Activated T-helper 17 cell treated with anti-CD3 and anti-CD28 coated beads, Interleukin-2, amount 50 U/mL, for 72 hours (primary cell): Measurements from ENCODE around the gene SLC25A41. TPM values are rescaled to one million over a fixed set of nuclear protein-coding genes. Genes with fewer than 3 reads are reported as not detected.
A peak's percentile ranks its signal among the peaks of the same experiment; 100 is the strongest.

Experiments
- ATAC-seq: fragments of 150-1000 bp; cut with Tn5 transposase; replicated peaks from 2 replicates; pipeline ENCODE4 v1.10.0; 2021; ENCODE audit warnings: mild to moderate bottlenecking, moderate library complexity
- H3K27ac Mint-ChIP-seq: one replicate; pipeline ENCODE4 v1.8.0; 2022; ENCODE audit warnings: mixed read lengths
- H3K27me3 Mint-ChIP-seq: one replicate; pipeline ENCODE4 v1.8.0; 2022; ENCODE audit warnings: mixed read lengths
- H3K36me3 Mint-ChIP-seq: one replicate; pipeline ENCODE4 v1.8.0; 2022; ENCODE audit warnings: low read depth, mild to moderate bottlenecking, mixed read lengths
- H3K4me1 Mint-ChIP-seq: one replicate; pipeline ENCODE4 v1.8.0; 2022; ENCODE audit warnings: mixed read lengths
- H3K4me3 Mint-ChIP-seq: one replicate; pipeline ENCODE4 v1.8.0; 2022; ENCODE audit warnings: mild to moderate bottlenecking, mixed read lengths
- H3K9me3 Mint-ChIP-seq: one replicate; pipeline ENCODE4 v1.8.0; 2022; ENCODE audit warnings: mixed read lengths
- total RNA-seq, 2 donors: library from RNA; stranded (reverse); gene quantifications; one replicate each; pipeline ENCODE4 v1.2.3, GENCODE V29; 2022

SLC25A41 gene
- not detected for total RNA-seq

DNA sequence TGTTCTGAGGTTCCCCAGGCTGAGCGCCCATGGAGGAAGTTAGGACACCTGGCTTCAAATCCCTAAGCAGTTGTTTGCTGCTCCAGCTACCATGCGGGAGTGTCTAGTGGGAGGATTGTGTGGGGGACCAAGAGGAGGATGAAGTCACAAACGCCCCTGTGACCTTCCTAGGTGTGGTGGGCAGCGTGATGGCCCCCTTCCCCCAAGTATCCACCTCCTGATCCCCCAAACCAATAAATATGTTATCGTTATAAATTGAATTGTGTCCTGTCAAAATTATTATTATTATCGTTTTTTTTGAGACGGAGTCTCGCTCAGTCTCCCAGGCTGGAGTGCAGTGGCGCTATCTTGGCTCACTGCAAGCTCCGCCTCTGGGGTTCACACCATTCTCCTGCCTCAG, at the start of gene SLC25A41:
TSS of gene SLC25A41 (minus strand) at position 101 of the 400 bp plus-strand sequence. CDS start at position 31, 70 bp downstream.
- no peak for ATAC-seq
- Mint-ChIP-seq H3K27ac (no peak within 1 kb of the TSS), H3K27me3 (peaks cover 4% of the 10 kb centered on the region), H3K36me3 (no peaks in the 10 kb centered on the region), H3K9me3 (no peaks in the 10 kb centered on the region), H3K4me3 (no peak within 1 kb of the TSS), H3K4me1 (no peaks in the 10 kb centered on the region)

DNA sequence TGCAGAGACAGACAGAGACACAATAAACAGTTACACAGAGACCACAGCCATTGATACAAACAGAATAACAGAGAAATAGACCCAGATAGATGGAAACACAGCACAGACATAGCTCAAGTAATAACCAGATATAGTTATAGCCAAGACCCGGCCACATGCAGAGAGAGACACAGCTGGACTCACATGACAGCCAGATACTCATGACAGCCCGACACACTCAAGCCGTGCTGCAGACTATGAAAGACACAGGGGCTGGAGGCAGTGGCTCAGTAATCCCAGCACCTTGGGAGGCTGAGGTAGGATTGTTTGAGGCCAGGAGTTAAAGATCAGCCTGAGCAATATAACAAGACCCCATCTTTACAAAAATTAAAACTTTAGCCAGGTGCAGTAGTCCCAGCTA, 49.7 kb upstream of the SLC25A41 start:
- no peak overlapping the region for H3K27ac Mint-ChIP-seq

DNA sequence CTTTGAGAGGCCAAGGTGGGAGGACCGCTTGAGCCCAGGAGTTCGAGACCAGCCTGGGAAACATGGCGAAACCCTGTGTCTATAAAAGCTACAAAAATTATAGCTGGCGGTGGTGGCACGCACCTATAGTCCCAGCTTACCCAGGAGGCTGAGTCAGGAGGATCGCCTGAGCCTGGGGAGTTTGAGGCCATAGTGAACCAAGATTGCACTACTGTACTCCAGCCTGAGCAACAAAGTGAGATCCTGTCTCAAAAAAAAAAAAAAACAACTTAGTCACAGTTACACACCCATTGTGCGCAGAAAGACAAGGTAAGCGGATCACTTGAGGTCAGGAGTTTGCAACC, 48.8 kb upstream of the SLC25A41 start:
- Mint-ChIP-seq H3K9me3 (no peaks in the 10 kb centered on the region), H3K4me3 (peak overlapping the region; percentile 80), H3K4me1 (peaks cover 17% of the 10 kb centered on the region), H3K27me3 (no peaks in the 10 kb centered on the region), H3K36me3 (peaks cover 4% of the 10 kb centered on the region), H3K27ac (peak overlapping the region; percentile 89)
- ATAC-seq: peak; percentile 20

More for the DNA sequence above, 49.7 kb upstream of the SLC25A41 start:
- Mint-ChIP-seq H3K4me1 (peaks cover 17% of the 10 kb centered on the region), H3K9me3 (no peaks in the 10 kb centered on the region), H3K4me3 (no peak overlapping the region), H3K27me3 (no peaks in the 10 kb centered on the region), H3K36me3 (peaks cover 4% of the 10 kb centered on the region)
- no peak for ATAC-seq

DNA sequence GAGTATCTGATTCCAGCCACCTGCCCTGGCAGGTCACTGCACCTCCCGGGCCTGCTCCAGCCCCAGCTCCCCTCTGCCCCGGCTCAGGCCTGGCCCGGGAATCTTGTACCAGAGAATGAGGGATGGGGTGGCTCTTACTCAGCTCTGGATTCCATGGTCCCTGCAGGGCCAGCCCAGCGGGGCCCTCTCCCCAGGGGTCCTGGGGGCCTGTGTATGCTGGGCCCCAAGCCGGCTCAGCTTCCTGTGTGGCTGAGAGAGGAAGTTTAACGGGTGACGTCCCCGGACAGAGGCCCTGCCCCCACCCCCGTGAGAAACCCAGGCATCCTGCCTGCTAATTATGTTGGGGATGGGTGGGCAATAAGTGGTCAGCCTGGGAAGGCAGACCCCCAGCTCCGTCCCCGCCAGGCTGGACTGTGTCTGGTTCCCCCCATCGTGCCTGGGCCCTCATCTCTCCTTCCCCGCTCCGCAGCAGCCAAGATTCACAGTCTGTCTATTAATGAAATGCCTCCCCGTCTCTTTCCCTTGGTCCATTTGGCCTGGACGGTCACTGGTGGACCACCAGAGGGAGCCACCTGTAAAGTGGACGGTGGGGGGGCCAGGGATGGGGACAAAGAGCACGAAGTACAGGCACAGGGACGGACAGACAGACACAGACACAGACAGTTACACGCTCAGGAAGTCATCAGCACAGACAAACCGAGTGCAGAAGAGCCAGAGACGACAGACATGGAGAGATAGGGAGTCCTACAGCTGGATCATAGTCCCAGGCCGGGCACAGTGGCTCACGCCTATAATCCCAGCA, 48.2 kb upstream of the SLC25A41 start, which contains the start of gene DENND1C:
TSS of gene DENND1C (minus strand) at position 247 of the 802 bp plus-strand sequence. CDS start at position 155, 92 bp downstream.
- Mint-ChIP-seq H3K27me3 (no peaks in the 10 kb centered on the region), H3K4me3 (peak within 1 kb of the TSS; percentile 80), H3K9me3 (no peaks in the 10 kb centered on the region), H3K27ac (peak within 1 kb of the TSS; percentile 89), H3K36me3 (peaks cover 8% of the 10 kb centered on the region), H3K4me1 (peaks cover 17% of the 10 kb centered on the region)
- peak; percentile 90 for ATAC-seq

DNA sequence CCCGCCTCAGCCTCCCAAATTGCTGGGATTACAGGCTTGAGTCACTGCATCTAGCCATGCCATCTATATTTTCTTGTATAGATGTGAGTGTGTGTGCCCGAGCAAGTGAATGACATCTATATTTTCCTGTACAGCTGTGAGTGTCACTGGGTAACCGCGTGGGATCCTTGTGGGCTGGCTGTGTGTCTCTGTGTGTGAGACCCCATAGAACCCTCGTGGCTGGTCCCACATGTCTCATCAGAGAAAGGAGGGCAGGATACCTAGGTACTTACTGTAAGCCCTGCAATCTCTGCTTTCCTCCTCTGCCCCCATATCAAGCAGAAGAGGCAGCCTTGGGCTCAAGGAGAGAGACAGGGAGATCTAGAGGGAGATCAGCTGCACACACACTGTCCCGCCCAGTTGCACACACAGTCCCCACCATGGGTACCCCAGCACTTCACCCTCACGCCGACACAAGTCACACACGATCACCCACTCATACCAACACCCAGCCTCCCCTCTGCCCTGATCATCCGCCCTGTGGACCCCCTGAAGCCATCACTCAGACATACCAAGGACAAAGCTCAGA, 47.4 kb upstream of the SLC25A41 start:
- Mint-ChIP-seq H3K27me3 (no peaks in the 10 kb centered on the region), H3K9me3 (no peaks in the 10 kb centered on the region), H3K36me3 (peaks cover 15% of the 10 kb centered on the region), H3K4me3 (peak overlapping the region; percentile 80), H3K27ac (peak overlapping the region; percentile 89), H3K4me1 (peaks cover 17% of the 10 kb centered on the region)
- peak; percentile 35 for ATAC-seq

DNA sequence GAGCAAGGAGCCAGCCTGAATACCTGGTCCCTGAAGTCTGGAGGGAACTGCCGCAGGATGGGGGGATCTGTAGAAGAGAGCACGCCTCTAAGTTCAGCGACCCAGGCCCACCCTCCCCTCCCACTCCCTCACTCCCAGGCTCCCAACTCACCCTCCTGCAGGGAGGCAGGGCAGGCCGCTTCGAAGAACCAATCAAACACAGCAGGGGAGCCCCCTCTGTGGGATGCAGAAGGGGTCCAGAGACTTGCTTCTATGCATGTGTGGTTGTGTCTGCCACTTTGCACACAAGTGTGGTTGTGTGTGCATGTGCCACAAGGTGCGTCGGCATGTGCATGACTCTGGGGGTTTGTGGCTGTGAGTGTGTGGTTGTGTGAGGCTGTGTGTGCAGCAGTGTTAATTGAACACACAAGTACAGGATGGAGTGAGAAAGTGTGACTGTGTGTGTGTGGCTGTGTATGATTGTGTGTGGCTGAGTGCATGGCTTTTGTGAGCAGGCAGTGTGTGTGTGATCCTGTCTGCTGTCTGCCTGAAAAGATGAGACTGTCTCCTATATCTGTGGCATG, 46.4 kb upstream of the SLC25A41 start:
- Mint-ChIP-seq H3K4me3 (peak overlapping the region; percentile 80), H3K27ac (peak overlapping the region; percentile 89), H3K4me1 (peaks cover 17% of the 10 kb centered on the region), H3K9me3 (no peaks in the 10 kb centered on the region), H3K27me3 (no peaks in the 10 kb centered on the region), H3K36me3 (peaks cover 16% of the 10 kb centered on the region)
- no peak for ATAC-seq

DNA sequence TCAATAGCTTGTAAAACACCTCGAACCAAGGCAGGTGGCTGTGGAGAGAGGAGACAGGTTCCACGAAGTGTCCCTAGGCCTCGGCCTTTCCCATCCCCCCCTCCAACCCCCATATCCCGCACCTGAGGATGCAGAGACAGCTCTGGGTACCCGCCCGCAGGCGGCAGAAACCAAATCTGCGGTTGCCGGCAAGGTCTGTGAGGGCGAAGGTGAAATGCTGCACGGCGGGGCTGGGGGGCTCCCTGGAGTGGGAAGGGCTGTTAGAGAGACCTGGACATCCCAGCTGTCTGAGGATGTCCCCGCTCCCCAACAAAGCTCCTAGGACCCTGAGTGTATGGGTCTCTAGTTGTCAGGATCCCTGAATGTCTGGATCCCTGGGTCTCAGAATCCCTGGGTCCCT, 45.3 kb upstream of the SLC25A41 start:
- Mint-ChIP-seq H3K27ac (no peak overlapping the region), H3K4me3 (no peak overlapping the region), H3K27me3 (no peaks in the 10 kb centered on the region), H3K4me1 (peaks cover 17% of the 10 kb centered on the region), H3K9me3 (no peaks in the 10 kb centered on the region), H3K36me3 (peaks cover 23% of the 10 kb centered on the region)
- no peak for ATAC-seq

DNA sequence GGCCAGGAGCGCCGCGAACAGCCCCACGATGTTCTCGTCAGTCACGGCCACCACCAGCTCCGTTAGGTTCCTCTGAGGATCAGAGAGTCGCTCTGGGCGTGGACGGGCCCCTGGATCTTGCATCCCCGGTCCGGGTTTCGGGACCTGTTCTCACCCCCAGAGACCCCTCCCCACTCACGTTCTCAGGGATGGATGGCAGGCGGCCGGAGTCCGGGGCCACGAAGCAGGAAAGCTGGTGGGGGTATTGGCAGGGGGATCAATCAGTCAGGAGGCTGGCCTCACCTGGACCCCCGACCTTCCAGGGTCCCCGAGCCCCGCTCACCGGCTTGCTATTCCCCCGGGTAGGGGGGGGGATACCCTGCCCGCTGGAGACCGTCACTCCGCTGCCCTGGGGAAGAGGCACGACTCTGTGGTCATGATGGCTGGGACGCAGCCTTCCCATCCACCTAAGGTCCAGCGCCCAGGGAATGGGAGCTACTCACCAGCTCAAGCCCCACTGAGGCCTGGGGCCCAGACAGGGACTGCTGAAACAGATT, 43.4 kb upstream of the SLC25A41 start:
- no peaks in the 10 kb centered on the region for H3K27me3 Mint-ChIP-seq
- H3K4me3 Mint-ChIP-seq: no peak overlapping the region
- peaks cover 39% of the 10 kb centered on the region for H3K36me3 Mint-ChIP-seq
- no peak for ATAC-seq
- peaks cover 13% of the 10 kb centered on the region for H3K4me1 Mint-ChIP-seq
- no peaks in the 10 kb centered on the region for H3K9me3 Mint-ChIP-seq
- H3K27ac Mint-ChIP-seq: no peak overlapping the region

DNA sequence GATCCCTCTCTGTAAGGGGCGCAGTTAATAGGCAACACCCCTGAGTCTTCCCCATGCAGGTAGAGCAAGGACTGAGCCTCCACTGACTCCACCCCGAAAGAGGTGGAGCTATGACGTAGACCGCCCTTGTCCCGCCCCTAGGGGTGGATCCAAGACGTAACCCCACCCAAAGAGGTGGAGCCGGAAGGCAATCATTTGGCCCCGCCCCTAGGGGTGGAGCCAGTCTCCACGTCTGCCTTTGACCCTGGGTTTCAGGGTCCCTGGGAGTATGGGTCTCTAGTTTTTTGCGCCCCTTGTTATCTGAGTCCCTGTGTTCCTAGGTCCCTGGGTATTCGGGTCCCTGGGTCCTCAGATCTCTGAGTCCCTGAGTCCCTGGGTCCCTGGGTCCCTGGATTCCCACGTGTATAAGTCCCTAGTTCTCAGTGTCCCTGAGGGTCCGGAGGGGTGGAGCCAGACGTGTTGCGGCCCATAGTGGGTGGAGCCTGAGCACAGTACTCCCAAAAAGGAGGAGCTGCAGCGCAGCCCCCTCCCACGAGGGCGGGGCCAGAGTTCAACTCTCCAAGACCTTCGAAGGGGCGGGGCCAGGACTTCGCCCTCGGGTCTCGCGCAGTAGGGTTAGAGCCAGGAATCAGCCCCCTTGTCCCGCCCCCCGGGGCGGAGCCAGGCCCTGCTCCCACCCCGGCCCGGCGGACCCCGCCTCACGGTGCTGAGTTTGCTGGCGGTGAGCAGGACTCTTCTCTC, 42.8 kb upstream of the SLC25A41 start:
- H3K36me3 Mint-ChIP-seq: peaks cover 39% of the 10 kb centered on the region
- no peaks in the 10 kb centered on the region for H3K9me3 Mint-ChIP-seq
- H3K27ac Mint-ChIP-seq: no peak overlapping the region
- H3K27me3 Mint-ChIP-seq: no peaks in the 10 kb centered on the region
- no peak overlapping the region for H3K4me3 Mint-ChIP-seq
- peaks cover 10% of the 10 kb centered on the region for H3K4me1 Mint-ChIP-seq
- peak; percentile 91 for ATAC-seq

DNA sequence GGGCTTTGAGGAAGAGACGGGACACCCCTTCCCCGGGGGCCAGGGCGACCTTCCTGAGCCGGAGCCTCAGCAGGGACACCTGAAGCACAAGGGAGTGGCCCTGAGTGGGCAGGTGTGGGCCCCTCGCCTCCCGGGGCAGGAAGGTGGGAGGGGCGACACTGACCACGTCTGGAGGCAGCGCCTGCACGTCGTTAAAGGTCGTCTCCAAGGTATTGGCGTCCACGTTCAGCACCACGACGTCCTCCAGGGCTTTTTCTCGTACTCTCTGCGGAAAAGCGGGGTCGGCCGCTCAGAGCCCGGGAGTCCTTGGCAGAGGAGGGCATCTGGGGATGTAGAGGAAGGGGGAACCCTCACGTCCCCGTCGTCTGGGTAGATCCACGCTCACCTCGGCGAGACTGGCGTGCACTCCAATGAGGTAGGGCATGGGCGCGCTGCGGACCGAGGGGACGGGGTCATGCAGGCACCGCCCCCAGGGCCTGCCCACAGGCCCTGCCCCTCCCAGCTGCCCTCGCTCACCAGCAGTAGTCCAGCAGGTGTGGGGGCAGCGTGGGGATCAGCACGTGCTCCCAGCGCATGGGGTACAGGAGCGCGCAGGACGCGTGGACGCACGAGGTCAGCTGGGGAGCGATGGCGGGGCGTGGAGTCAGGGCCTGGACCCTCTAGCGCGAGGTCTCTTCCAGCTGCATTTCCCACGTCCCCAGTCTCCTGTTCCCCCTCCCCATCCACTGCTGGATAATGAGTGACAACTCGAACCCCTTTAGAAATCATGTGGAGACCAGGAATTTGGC, 42.0 kb upstream of the SLC25A41 start:
- Mint-ChIP-seq H3K4me1 (peaks cover 8% of the 10 kb centered on the region), H3K27me3 (no peaks in the 10 kb centered on the region), H3K27ac (no peak overlapping the region), H3K4me3 (no peak overlapping the region), H3K36me3 (peaks cover 45% of the 10 kb centered on the region), H3K9me3 (no peaks in the 10 kb centered on the region)
- no peak for ATAC-seq

DNA sequence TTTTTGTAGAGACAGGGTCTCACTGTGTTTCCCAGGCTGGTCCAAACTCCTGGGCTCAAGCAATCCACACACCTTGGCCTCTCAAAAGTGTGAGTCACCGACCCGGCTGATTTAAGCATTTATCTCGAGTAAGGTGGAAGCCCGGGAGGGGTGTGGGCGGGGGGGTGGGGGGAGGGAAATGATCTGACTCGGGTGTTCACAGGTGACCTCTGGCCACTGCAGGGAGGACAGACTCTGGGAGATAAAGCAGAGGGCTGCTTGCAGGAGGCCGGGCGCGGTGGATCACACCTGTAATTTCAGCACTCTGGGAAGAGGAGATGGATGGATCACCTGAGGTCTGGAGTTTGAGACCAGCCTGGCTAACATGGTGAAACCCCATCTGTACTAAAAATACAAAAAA, 40.1 kb upstream of the SLC25A41 start:
- Mint-ChIP-seq H3K36me3 (peaks cover 62% of the 10 kb centered on the region), H3K27me3 (no peaks in the 10 kb centered on the region), H3K27ac (no peak overlapping the region), H3K4me1 (no peaks in the 10 kb centered on the region), H3K4me3 (no peak overlapping the region), H3K9me3 (no peaks in the 10 kb centered on the region)
- no peak for ATAC-seq

DNA sequence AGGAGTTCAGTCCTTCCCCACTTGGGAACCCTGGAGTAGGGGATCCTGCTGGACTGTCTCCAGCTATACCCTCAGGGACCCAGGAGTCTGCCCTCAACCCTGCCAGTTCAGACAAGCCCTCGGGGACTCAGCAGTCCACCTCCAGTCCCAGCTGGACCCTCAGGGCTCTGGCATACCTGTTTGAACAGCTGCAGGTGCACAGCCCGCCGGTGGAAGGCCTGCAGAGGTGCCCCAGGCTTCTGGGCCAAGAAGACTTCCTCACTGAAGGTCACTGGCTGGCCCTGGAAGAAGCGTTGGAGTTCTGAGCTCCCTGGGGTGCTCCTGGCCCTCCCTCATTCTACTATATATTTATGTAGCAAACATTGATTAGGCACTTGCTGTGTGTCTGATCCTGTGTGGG, 39.1 kb upstream of the SLC25A41 start:
- Mint-ChIP-seq H3K4me1 (no peaks in the 10 kb centered on the region), H3K27me3 (no peaks in the 10 kb centered on the region), H3K4me3 (no peak overlapping the region), H3K9me3 (no peaks in the 10 kb centered on the region), H3K36me3 (peaks cover 71% of the 10 kb centered on the region), H3K27ac (no peak overlapping the region)
- no peak for ATAC-seq

DNA sequence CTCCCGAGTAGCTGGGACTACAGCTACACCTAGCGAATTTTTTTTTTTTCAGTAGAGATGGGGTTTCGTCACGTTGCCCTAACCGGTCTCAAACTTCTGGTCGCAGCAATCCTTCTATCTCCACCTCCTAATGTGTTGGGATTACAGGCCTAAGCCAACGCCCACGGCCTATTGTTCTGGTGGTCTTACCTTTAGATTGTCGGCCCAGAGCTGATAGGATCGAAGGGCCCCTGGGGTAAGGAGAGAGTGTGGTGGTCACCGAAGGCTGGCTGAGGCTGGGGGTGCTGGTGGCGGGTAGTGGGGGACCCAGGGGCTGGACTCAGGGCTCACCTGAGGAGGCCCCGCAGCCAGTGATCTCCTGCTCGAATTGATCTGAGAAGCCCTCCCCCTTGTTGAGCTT, 37.5 kb upstream of the SLC25A41 start:
- Mint-ChIP-seq H3K27me3 (no peaks in the 10 kb centered on the region), H3K4me1 (no peaks in the 10 kb centered on the region), H3K4me3 (no peak overlapping the region), H3K36me3 (peaks cover 67% of the 10 kb centered on the region), H3K9me3 (no peaks in the 10 kb centered on the region), H3K27ac (no peak overlapping the region)
- no peak for ATAC-seq

DNA sequence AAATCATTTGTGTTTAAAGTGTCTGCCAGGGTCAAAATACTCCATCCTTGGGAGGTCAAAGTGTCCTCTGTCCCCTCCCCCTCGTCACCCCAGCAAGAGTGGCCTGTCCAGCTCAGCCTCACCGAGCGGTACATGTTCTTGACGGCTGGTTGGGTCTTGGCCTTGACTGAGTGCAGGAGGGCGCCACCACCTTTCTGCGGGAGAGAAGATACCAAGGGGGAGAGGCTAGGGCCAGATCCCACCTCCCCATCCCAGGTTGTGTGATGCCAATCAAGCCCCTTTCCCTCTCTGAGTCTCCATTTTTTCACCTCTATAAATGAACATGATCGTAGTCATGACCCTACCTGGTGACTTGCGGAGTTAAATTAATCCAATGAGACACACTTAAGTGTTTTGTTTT, 36.6 kb upstream of the SLC25A41 start:
- no peaks in the 10 kb centered on the region for H3K27me3 Mint-ChIP-seq
- no peaks in the 10 kb centered on the region for H3K4me1 Mint-ChIP-seq
- no peak for ATAC-seq
- H3K9me3 Mint-ChIP-seq: no peaks in the 10 kb centered on the region
- H3K4me3 Mint-ChIP-seq: no peak overlapping the region
- H3K36me3 Mint-ChIP-seq: peaks cover 63% of the 10 kb centered on the region
- no peak overlapping the region for H3K27ac Mint-ChIP-seq
